HG03571 (cell line): ENCODE data around the gene CHST7.
"Not testable (repeated sequence)": the region's sequence is repeated elsewhere in the genome, so short reads cannot be mapped to it uniquely, and the experiment has no call there.

Experiments
- ATAC-seq: cut with Tn5 transposase; IDR thresholded peaks from one replicate; pipeline ENCODE4 v1.9.1; 2021; ENCODE audit not compliant: unreplicated experiment

CHST7 gene, protein sequence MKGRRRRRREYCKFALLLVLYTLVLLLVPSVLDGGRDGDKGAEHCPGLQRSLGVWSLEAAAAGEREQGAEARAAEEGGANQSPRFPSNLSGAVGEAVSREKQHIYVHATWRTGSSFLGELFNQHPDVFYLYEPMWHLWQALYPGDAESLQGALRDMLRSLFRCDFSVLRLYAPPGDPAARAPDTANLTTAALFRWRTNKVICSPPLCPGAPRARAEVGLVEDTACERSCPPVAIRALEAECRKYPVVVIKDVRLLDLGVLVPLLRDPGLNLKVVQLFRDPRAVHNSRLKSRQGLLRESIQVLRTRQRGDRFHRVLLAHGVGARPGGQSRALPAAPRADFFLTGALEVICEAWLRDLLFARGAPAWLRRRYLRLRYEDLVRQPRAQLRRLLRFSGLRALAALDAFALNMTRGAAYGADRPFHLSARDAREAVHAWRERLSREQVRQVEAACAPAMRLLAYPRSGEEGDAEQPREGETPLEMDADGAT

DNA sequence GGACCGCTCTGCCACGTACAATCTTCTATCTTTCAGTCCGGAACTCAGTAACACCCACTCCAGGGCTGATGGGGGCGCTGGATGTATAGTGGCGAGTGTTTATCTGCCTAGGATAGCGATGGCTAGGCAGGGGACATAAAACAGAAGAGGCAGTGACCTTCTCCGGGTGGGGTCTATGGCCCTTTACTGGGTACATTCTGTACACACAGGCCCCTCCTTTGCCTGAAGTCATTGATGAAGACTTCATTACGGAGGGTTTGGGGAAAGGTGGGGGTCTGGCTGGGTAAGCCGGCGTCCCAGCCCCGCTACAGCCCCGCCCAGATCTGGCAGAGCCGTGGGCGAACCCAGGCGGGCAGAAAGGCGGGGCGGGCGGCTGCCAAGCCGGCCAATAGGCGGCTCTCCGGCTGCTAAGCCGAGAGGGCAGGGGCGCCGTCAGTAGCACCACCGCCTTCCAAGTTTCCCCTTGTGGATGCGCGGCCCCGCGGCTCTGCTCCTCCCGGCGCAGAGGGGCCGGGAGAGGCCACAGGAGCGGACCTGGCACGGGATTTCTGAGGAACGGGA is at the start of gene CHST7:
Gene CHST7 (plus strand): TSS at position 435 of the 561 bp plus-strand sequence. CDS start 167 bp downstream, outside the sequence.
- ATAC-seq = peak; percentile 35

DNA sequence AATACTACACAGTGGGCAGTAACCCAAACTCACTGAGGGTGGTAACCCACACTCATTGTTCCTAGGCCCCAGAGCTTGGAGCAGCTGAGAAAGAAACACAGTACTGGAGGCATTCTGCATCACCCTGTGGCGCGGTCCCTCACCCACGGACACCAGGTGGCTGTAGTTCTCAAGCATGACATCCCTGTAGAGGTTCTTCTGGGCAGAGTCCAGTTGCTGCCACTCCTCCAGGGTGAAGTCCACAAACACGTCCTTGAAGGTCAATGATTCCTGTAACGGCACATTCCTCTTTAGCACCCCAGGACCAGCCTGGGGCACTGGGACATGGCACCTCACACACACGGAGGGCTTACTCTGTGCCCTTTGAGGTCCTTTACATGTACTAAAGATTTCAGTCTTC is 44.9 kb upstream of the CHST7 start:
- not testable (repeated sequence) for ATAC-seq

DNA sequence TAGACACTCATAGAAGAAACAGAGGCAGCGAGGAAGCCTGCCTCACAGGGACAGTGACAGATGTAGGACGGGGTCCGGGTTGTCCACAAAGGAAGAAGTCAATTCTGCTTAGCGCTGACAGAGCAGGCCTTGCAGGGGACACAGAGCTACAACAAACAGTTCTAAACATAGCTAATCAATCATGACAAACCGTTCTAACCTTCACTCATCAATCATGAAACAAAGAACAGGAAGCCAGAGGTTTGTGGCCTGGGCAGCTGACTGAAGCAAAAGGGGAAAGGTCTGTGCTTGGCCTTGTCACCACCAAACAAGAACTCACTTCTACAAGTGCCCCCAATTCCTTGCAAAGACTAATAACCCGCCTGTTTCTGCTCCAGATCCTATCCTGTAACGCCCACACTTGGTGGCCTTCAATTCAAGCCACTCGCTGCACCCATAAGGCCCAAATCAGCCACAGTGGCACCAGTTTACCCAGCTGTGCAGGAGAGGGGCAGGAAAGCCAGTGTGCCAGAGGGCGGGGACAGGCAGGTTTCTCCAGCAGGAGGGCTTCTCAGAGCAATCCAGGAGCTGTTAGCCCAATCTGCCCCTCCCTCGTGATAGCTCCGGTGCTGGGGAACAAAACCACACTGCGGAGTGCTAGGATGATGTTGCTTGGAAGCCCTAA is 43.7 kb upstream of the CHST7 start:
- not testable (repeated sequence) for ATAC-seq

DNA sequence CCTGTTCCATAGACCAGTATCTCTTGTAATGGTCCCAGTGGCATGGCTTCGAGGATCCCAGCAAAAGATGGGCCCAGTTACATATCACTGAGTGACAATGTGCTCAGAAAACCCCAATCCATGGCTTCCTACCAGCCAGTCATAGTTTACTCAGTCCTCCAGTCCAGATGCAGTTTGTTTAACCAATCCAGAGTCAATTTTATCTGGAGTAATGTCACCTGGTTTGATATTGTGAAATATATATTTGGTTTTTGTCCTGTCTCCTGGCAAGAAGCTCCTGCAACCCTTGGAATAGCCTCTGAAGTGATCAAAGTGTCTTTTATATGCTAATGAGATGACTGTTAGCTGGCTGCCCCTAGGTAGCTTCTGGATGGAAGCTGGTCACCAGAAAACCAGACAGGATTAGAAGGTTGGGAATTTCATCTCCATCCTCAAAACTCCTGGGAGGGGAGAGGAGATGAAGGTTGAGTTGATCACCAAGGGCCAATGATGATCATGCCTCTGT is 43.1 kb upstream of the CHST7 start:
- not testable (repeated sequence) for ATAC-seq

DNA sequence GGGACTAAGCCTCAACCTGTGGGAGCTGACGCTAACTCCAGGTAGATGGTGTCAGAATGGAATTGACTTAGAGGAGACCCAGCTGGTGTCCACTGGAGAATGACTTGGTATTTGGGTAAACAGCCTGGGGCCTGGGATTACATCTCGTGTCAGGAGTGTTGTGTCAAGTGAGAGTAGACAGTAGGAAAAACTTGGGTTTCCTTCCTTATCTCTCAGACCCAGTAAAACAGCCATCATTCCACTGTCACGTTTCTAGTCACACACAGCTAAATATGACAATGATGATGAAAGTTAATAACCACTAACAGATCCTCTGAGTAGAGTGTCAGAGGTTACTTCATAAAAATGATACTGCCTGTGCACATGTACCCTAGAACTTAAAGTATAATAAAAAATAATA is 42.1 kb upstream of the CHST7 start:
- ATAC-seq = no peak

DNA sequence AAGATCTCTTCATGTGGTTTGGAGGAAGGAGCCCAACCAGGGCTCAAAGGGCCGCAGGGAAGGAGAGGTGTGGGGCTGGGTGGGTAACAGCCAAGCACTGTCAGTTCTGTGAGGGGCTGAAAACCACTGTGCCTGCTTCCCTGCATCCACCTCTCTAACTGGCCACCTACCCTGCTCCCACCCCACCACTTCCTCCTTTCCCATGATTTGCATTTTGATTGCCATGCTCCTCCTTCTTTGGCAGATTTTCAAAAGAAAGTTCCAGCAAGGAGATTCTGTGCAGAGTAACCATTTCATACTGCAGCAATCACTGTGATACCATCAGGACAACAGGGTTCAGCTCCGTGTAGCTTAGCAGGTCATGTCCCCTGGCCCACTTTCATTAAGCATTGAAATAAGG is 30.1 kb upstream of the CHST7 start:
- no peak for ATAC-seq

DNA sequence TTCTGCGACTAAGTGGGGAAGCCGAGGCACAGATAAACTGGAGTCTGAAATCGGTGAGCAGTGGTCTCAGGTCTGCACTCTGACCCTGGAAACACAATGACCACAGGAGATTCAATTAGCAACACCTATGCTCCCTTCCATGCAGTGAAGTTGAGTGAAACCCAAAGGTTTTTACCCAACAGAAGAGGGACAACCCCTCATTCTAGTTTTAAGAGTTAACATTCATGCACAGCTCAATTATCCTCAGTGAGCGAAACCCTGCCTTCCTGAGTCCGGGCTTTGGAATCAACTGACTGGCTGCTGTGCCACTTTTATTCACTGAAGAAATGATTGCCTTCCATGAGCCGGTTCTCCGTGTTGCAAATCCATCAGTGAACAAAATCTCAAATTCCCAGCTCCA is 29.0 kb upstream of the CHST7 start:
- ATAC-seq = not testable (repeated sequence)

DNA sequence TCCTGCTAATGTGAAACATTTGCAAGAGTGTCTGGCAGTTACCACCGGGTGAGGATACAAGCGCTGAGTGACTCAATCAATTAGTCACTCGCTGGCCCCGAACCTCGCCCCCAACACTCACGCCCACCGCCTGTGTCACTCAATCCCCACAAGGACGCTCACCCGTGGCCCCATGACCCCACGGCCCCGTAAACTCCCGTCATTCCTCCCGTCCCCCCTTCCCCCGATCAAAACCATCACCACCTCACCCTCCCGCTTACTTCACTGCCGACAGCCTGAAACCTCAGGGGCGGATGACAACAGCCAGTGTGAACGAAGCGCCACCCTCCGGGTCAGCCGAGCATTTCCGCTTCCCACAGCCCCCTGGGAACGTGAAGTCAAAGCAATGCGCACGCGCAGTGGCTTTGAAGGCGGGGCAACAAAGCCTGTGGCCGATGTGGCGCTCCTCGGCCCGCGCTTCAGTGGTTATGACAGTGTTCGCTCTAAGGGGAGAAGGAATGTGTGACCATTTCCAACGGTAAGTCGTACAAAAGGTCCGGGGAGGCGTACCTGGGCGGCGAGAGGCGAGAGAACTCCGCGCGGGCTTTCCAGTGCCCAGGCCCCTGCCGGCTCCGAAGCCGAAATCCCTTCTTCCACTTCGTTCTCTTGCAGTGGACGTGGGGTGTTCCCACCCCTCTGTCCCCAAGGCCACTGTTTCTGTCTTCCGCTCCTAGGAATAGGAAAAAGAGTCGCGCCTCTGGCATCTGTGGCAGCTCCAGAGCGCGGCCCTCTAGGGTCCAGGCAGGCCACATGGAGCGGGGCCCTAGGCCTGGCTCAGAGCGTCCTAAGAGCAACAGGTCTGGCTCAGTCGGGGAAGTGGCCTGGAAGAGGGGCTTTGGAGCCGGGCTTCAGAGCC is 28.2 kb upstream of the CHST7 start, which contains the start of gene ZNF674:
Gene ZNF674 (minus strand): TSS at position 311 of the 895 bp plus-strand sequence. CDS start 3,334 bp downstream, outside the sequence.
- ATAC-seq = peak; percentile 90

DNA sequence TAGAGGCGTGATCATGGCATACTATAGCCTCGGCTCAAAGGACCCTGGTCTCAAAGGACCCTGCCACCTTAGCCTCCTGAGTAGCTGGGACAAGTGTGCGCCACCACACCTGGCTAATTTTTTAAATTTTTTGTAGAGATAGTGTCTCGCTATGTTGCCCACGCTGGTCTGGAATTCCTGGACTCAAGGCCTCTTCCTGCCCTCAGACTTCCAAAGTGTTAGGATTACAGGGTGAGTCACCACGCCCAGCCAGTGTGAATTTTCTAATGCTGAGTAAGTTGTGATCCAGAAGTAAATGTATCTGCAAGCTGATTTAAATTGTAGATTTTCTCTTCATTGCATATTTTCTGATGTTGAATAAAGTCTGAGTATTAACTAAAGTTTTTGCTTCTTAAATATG is 25.7 kb upstream of the CHST7 start:
- ATAC-seq = no peak

DNA sequence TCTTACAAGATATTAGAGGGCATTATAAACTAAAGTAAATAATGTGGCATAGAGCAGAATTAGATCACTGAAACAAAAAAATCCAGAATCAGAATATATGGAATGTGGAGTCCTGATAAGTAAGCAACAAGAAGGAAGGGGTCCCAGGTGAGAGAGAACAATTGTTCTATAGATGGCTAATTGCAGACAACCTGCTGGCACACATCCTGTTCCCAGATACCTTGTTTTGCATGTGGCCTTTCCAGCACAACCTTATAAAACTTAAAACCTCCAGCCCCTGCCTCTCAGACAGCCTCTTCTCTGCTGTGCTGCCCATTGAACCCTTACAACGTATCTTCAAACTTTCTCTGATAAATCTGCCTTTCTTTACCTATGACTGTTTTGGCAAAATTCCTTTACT is 23.7 kb upstream of the CHST7 start:
- no peak for ATAC-seq

DNA sequence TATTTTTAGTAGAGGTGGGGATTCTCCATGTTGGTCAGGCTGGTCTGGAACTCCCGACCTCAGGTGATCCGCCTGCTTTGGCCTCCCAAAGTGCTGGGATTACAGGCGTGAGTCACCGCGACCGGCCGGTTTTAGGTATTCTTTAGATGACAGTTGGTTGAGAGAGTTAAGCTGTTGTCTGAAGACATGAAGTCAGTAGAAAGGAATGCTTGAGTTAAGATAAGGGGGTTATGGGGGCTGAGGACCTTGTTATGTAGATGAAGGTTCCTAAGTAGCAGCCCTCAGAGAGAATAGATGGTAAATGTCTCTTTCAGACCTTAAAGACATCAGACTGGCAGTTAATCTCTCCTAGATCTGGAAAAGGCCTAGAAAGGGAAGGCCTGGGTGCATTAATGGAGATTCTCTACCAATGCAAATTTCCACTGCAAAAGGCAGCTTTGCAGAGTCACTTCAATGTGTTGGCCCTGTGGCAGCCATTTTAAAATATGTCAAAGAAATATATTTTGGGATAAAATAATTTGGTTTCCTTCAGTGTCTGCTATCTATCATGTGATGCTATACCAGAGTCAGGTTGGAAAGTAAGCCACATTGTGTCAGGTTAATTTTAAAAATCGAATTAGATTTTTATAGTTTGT is 22.0 kb upstream of the CHST7 start:
- no peak for ATAC-seq

DNA sequence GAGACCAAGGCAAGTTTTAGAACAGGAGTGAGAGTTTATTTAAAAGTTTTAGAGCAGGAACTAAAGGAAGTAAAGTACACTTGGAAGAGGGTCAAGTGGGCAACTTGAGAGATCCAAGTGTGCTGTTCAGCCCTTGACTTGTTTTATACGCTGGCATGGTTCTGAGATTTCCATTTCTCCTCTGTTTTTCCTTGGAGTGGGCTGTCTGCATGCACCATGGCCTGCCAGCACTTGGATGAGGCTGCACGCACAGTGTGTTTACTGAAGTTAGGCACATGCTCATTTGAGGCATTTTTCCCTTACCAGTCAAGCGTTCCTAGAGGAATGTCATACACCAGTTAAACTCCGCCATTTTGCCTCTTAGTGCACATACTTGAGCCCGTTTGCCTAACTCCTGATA is 19.6 kb upstream of the CHST7 start:
- no peak for ATAC-seq

DNA sequence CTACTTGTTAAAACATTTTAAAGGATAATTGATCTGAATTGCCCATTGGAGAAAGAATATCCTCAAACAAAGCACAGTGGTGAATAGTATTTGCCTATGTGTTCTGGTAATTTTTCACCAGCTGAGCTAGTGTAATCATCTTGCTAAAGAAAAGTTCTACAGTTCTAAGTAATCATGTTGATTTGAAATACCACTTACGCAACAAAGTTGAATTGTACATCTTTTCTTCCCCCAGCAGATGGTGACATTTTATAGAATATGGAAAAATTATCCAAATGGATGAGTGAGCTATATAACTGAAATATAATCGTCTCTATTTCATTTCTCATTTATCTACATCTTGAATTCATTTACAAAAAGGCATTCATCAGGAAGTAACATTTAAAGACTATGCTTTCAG is 18.6 kb upstream of the CHST7 start:
- no peak for ATAC-seq

DNA sequence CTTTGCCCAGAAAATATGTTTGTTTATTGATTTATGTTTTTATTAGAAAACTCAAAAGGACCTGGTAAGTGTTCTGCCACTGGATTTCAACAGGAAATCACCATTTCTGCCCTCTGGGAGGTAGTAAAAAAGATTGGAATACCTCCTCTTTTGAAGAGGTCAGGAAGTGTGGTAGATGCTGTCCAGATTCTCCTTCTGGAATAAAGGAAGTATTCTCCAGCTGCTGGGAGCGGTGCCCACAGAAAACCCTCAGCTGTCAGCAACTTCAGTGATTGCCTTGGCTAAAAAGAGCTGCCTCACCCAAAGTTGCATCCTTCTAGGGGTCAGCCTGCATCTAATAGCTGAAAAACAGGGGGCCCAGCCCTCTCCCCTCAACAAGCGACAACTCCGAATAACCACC is 14.5 kb upstream of the CHST7 start:
- ATAC-seq = no peak

DNA sequence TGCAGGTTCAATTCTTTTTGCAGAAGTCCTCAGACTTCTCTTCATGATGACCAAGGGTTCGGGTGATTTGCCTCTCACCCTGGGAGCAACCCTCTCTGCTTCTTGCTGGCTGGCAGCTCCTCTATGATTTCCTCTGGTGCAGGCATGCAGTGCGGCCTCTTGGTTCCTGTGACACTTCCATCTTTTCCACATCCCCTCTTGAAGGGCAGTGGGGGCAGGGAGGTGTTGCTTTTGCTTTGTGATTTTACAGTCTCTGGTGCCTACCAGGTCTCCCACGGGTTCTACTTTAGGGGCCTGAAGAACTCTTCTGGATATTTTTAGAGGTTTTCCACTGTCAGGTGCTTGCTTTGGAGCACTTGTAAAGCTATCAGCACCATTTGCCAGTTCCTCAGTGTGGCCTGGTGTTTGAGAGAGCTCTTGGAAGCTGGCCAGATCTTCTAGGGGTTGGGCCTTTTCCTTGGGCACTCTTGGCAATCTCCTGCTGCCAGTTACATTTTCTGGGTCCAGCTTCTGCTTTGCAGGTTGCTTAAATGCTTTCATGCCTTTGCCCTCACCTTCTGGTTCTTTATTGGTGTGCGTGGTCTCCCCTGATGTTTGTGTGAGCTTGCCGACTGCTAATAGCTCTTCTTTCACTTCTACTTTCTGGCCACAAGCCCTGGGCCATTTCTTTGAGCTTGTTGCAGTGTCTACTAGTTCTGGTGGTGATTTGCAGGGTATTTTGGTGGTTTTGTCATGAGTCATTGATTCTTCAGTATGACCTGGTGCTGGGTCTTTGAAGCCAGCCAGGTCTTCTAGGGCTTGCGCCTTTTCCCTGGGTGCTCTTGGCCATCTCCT is 11.5 kb upstream of the CHST7 start:
- ATAC-seq = peak; percentile 99

DNA sequence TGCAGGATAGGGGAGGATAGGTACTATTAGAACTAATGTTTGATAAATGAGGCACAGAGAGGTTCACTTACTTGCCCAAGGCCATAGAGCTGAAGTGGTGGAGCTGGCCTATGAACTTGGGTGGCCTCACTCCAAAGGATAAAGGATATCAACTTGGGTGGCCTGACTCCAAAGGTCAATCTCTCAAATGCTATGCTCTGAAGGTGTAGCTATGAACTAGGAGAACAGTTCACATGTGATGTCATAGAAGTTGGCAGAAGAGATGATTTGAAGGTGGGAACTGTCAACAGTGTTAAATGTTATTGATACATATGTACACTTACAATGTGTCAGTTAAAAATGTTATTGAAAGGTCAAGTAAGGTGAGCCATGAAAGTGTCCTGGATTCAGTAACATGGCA is 6.2 kb upstream of the CHST7 start:
- ATAC-seq = no peak

DNA sequence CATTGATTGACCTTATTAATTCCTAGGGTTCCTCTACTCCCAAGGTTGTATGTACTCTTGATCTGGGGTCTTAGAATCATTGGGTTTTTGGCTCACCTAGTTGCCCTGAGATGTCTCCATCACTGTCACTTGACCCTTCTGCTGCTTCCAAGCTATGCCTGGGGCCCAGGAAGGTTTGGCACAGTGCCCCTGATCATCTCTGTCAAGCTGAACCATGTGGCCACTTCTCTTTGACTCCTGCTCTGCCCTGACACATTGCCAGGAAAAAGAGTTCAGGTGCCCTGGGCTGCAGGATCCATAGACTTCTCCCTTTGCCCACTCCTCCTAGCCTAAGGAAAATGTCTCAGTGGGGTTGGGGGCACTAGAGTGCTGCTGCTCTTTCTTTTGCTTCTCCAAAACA is 3.9 kb upstream of the CHST7 start:
- ATAC-seq = no peak

DNA sequence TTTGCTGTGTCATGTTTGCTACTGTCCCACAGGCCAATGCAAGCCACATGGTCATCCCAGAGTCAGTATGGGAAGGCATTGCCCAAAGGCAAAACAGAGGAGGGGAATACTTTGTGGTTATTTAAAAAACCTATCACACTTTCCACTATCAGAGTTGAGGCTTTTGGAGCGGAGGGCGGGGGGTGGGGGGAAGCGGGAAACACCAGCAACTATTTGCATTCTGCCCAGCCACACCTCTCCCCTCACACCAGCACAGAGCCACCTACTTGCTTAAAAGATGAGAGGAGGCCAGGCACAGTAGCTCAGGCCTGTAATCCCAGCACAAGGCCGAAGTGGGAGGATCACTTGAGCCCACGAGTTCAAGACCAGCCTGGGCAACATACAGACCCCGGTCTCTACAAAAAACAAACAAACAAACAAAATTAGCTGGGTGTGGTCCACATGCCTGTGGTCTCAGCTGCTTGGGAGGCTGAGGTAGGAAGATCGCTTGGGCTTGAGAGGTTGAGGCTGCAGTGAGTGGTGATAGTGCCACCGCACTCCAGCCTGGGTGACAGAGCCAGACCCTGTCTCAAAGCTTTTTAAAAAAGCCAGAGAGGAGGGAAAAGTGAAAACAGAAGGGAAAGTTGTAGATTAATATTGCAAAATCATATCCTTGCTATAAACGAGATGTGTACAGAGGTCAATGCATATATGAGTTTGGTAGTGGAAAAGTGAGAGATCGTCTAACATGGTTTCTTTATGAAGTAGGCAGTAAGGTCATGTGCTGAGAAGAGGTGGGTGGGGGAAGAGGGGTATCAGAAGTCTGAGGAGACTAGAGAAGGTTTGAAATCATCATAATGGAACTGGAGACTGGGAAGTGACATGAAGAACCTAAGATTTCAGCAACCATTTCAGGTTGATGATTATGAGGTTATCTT is 1.9 kb upstream of the CHST7 start:
- no peak for ATAC-seq
